ENCODE data around the gene CSK.

CSK gene

GRCh38 chr15:74830868-74831267 is 49.0 kb downstream of the CSK start:
- TF ChIP-seq CTCF (IDR thresholded peaks at IDR 0.05; ENCODE audit: low read depth, low read length, poor library complexity, severe bottlenecking) (no peak), EZH2phosphoT487 (IDR thresholded peaks at IDR 0.05; ENCODE audit: borderline replicate concordance, low read length) (no peak)
- H3F3A ChIP-seq (ENCODE audit: control insufficient read depth, insufficient read depth) = no peaks in the 10 kb centered on the region
- H3K9me3 ChIP-seq (ENCODE audit: control insufficient read depth, insufficient read depth, low read length) = no peaks in the 10 kb centered on the region
- no peak overlapping the region for H3K4me2 ChIP-seq (ENCODE audit: low read length)
- no peak overlapping the region for H3K27ac ChIP-seq (ENCODE audit: low read depth, low read length)
- H3K9me2 ChIP-seq (replicated peaks; ENCODE audit: control insufficient read depth, low read length) = no peaks in the 10 kb centered on the region
- no peaks in the 10 kb centered on the region for H3K79me2 ChIP-seq (ENCODE audit: control insufficient read depth, low read length)
- peaks cover 17% of the 10 kb centered on the region for H3K27me3 ChIP-seq (ENCODE audit: control insufficient read depth, low read length)
- no peaks in the 10 kb centered on the region for H3K36me3 ChIP-seq (ENCODE audit: control insufficient read depth, low read length)
- no peak overlapping the region for H3K4me3 ChIP-seq (ENCODE audit: low read length)
- no peaks in the 10 kb centered on the region for H4K20me1 ChIP-seq (ENCODE audit: control insufficient read depth, insufficient read depth, low read depth, low read length)
- H3K4me1 ChIP-seq (ENCODE audit: control insufficient read depth, low read length) = peaks cover 25% of the 10 kb centered on the region

- H3K79me2 ChIP-seq (ENCODE audit: control insufficient read depth, low read length) = no peaks in the 10 kb centered on the region
- H3F3A ChIP-seq (ENCODE audit: control insufficient read depth, insufficient read depth) = no peaks in the 10 kb centered on the region
- no peak for TF ChIP-seq CTCF (IDR thresholded peaks at IDR 0.05; ENCODE audit: low read depth, low read length, poor library complexity, severe bottlenecking)
- TF ChIP-seq EZH2phosphoT487 (IDR thresholded peaks at IDR 0.05; ENCODE audit: borderline replicate concordance, low read length) = no peak
- H3K36me3 ChIP-seq (ENCODE audit: control insufficient read depth, low read length) = no peaks in the 10 kb centered on the region
- H3K27me3 ChIP-seq (ENCODE audit: control insufficient read depth, low read length) = peaks cover 14% of the 10 kb centered on the region
- no peak overlapping the region for H3K27ac ChIP-seq (ENCODE audit: low read depth, low read length)
- H3K9me2 ChIP-seq (replicated peaks; ENCODE audit: control insufficient read depth, low read length) = no peaks in the 10 kb centered on the region
- no peak overlapping the region for H3K4me2 ChIP-seq (ENCODE audit: low read length)
- no peaks in the 10 kb centered on the region for H3K9me3 ChIP-seq (ENCODE audit: control insufficient read depth, insufficient read depth, low read length)
- H4K20me1 ChIP-seq (ENCODE audit: control insufficient read depth, insufficient read depth, low read depth, low read length) = no peaks in the 10 kb centered on the region
- peaks cover 25% of the 10 kb centered on the region for H3K4me1 ChIP-seq (ENCODE audit: control insufficient read depth, low read length)
- no peak overlapping the region for H3K4me3 ChIP-seq (ENCODE audit: low read length)
These were observed 50.1 kb downstream of the CSK start for GRCh38 chr15:74831813-74832495.

GRCh38 chr15:74832826-74833225 is 50.9 kb downstream of the CSK start:
- TF ChIP-seq CTCF (IDR thresholded peaks at IDR 0.05; ENCODE audit: low read depth, low read length, poor library complexity, severe bottlenecking) (no peak), EZH2phosphoT487 (IDR thresholded peaks at IDR 0.05; ENCODE audit: borderline replicate concordance, low read length) (no peak)
- peaks cover 11% of the 10 kb centered on the region for H3K27me3 ChIP-seq (ENCODE audit: control insufficient read depth, low read length)
- no peaks in the 10 kb centered on the region for H3F3A ChIP-seq (ENCODE audit: control insufficient read depth, insufficient read depth)
- no peaks in the 10 kb centered on the region for H3K9me3 ChIP-seq (ENCODE audit: control insufficient read depth, insufficient read depth, low read length)
- H4K20me1 ChIP-seq (ENCODE audit: control insufficient read depth, insufficient read depth, low read depth, low read length) = no peaks in the 10 kb centered on the region
- H3K79me2 ChIP-seq (ENCODE audit: control insufficient read depth, low read length) = no peaks in the 10 kb centered on the region
- no peaks in the 10 kb centered on the region for H3K36me3 ChIP-seq (ENCODE audit: control insufficient read depth, low read length)
- H3K9me2 ChIP-seq (replicated peaks; ENCODE audit: control insufficient read depth, low read length) = no peaks in the 10 kb centered on the region
- peak overlapping the region; percentile 36 for H3K4me2 ChIP-seq (ENCODE audit: low read length)
- H3K4me3 ChIP-seq (ENCODE audit: low read length) = no peak overlapping the region
- H3K4me1 ChIP-seq (ENCODE audit: control insufficient read depth, low read length) = peaks cover 25% of the 10 kb centered on the region
- H3K27ac ChIP-seq (ENCODE audit: low read depth, low read length) = 0 out of 2 replicates have a peak overlapping the region, but pooled peaks have one; percentile 8

All from DOHH2 (cell line).